WTC11 (cell line): ENCODE results near the gene ICAM3. TPM values are rescaled to one million over a fixed set of nuclear protein-coding genes. Genes with fewer than 3 reads are reported as not detected.
A peak's percentile ranks its signal among the peaks of the same experiment; 100 is the strongest.

Experiments used
- ATAC-seq: fragments of 200-7000 bp; cut with Tn5 transposase; 2 replicates; pipeline ENCODE4 v1.10.0; 2021; ENCODE audit warnings: mild to moderate bottlenecking, moderate library complexity
- CTCF ChIA-PET: fragments of 300-600 bp; sonication (Branson Sonifier 250); formaldehyde crosslinking; loops from one replicate; lab custom pipeline; 2021; ENCODE audit warnings: antibody characterized with exemption; lab: Charles Lee
- POLR2A ChIA-PET: fragments of 350-600 bp; sonication (Branson Sonifier 250); formaldehyde crosslinking; loops from one replicate; lab custom pipeline; 2021; ENCODE audit warnings: antibody characterized with exemption; lab: Charles Lee
- DNase-seq: peaks from one replicate; pipeline ENCODE4 v3.0.0; 2021; ENCODE audit warnings: low spot score
- H3K27ac Mint-ChIP-seq: 2 replicates; pipeline ENCODE4 v1.8.0; 2021; ENCODE audit warnings: mixed read lengths
- H3K27me3 Mint-ChIP-seq: 2 replicates; pipeline ENCODE4 v1.8.0; 2021; ENCODE audit warnings: low read depth, mild to moderate bottlenecking, moderate library complexity, mixed read lengths
- H3K36me3 Mint-ChIP-seq: 2 replicates; pipeline ENCODE4 v1.8.0; 2021; ENCODE audit warnings: mixed read lengths
- H3K4me1 Mint-ChIP-seq: 2 replicates; pipeline ENCODE4 v1.8.0; 2022; ENCODE audit warnings: mixed read lengths
- H3K4me3 Mint-ChIP-seq: 2 replicates; pipeline ENCODE4 v1.8.0; 2021; ENCODE audit warnings: mild to moderate bottlenecking, moderate library complexity, mixed read lengths
- H3K9me3 Mint-ChIP-seq: 2 replicates; pipeline ENCODE4 v1.8.0; 2021; ENCODE audit warnings: mixed read lengths
- AFF4 ChIP-seq: sonication (generic); formaldehyde crosslinking; IDR thresholded peaks from 2 replicates; pipeline ENCODE4 v1.8.1; 2023; ENCODE audit warnings: mild to moderate bottlenecking, missing genetic modification reagents, borderline replicate concordance
- AR ChIP-seq: fragments of 250-450 bp; sonication (Bioruptor Pico); IDR thresholded peaks from 2 replicates; pipeline ENCODE4 v1.9.0; 2021; ENCODE audit warnings: mild to moderate bottlenecking
- ARID4B ChIP-seq: sonication (generic); formaldehyde crosslinking; IDR thresholded peaks from 2 replicates; pipeline ENCODE4 v1.8.0; 2023; ENCODE audit warnings: missing genetic modification reagents, mild to moderate bottlenecking, borderline replicate concordance
- ATF1 ChIP-seq: sonication (generic); formaldehyde crosslinking; IDR thresholded peaks from 2 replicates; pipeline ENCODE4 v1.8.1; 2023; ENCODE audit warnings: mild to moderate bottlenecking, moderate library complexity, missing genetic modification reagents
- E2F1 ChIP-seq: sonication (generic); formaldehyde crosslinking; IDR thresholded peaks from 2 replicates; pipeline ENCODE4 v1.8.0; 2022; ENCODE audit warnings: mild to moderate bottlenecking, missing genetic modification reagents
- FOXP4 ChIP-seq: sonication (generic); formaldehyde crosslinking; IDR thresholded peaks from 2 replicates; pipeline ENCODE4 v1.8.0; 2022; ENCODE audit warnings: mild to moderate bottlenecking, missing genetic modification reagents
- NFYB ChIP-seq: sonication (generic); formaldehyde crosslinking; conservative IDR thresholded peaks from 2 replicates; pipeline ENCODE4 v1.8.0; 2022; ENCODE audit warnings: low read depth, missing genetic modification reagents
- PREB ChIP-seq: sonication (generic); formaldehyde crosslinking; IDR thresholded peaks from 2 replicates; pipeline ENCODE4 v1.8.1; 2022; ENCODE audit warnings: mild to moderate bottlenecking, missing genetic modification reagents, moderate library complexity, borderline replicate concordance
- STAT6 ChIP-seq: sonication (generic); formaldehyde crosslinking; conservative IDR thresholded peaks from 2 replicates; pipeline ENCODE4 v1.8.1; 2023; ENCODE audit warnings: mild to moderate bottlenecking, low read depth, missing genetic modification reagents, moderate library complexity
- USF1 ChIP-seq: sonication (generic); formaldehyde crosslinking; IDR thresholded peaks from 2 replicates; pipeline ENCODE4 v1.8.0; 2022; ENCODE audit warnings: mild to moderate bottlenecking, missing genetic modification reagents
- ZBTB43 ChIP-seq: sonication (generic); formaldehyde crosslinking; IDR thresholded peaks from 2 replicates; pipeline ENCODE4 v1.8.1; 2023; ENCODE audit warnings: mild to moderate bottlenecking, missing genetic modification reagents
- total RNA-seq: library from RNA; stranded (reverse); gene quantifications from 3 replicates; pipeline ENCODE4 v1.2.3, GENCODE V29; 2021

The ICAM3 gene
- total RNA-seq, 1 experiment from 2014 or later, result 18.7 TPM

- TF ChIP-seq ZBTB43, result no peak
Observed at GRCh38 chr19:10325732-10326131, 13.7 kb downstream of the ICAM3 start (continued).

- H3K36me3 Mint-ChIP-seq, result peaks cover 26% of the 10 kb centered on the region
- no peak overlapping the region for H3K4me3 Mint-ChIP-seq
- H3K27me3 Mint-ChIP-seq, result no peaks in the 10 kb centered on the region
- ATAC-seq (no peak), DNase-seq (no peak)
- ChIA-PET CTCF (no interaction called here), POLR2A (interaction anchor here (1.3 kb wide), 1 partner anchor 31 kb away, joined by 3 read pairs; no protein-coding TSS in a partner anchor)
- 0 out of 2 replicates have a peak overlapping the region, but pooled peaks have one; percentile 29 for H3K27ac Mint-ChIP-seq
- no peaks in the 10 kb centered on the region for H3K4me1 Mint-ChIP-seq
- H3K9me3 Mint-ChIP-seq, result no peaks in the 10 kb centered on the region
- TF ChIP-seq FOXP4 (CRISPR knock-in tag), result no peak
- TF ChIP-seq AR (CRISPR knock-in tag), result no peak
- no peak for TF ChIP-seq NFYB (CRISPR knock-in tag)
- TF ChIP-seq USF1 (CRISPR knock-in tag), result no peak
- TF ChIP-seq ARID4B, result no peak
- no peak for TF ChIP-seq STAT6 (CRISPR knock-in tag)
- no peak for TF ChIP-seq ATF1
- TF ChIP-seq AFF4 (CRISPR knock-in tag), result no peak
- TF ChIP-seq PREB (CRISPR knock-in tag), result no peak
- TF ChIP-seq E2F1 (CRISPR knock-in tag), result no peak
Observed at GRCh38 chr19:10321874-10322835, 17.3 kb downstream of the ICAM3 start.
